K562 (cell line): ENCODE data around the gene MYO3B. TPM values are rescaled to one million over a fixed set of nuclear protein-coding genes. Genes with fewer than 3 reads are reported as not detected.

Source experiments
- CBFB ChIP-seq: sonication (generic); formaldehyde crosslinking; IDR thresholded peaks from 2 replicates; pipeline ENCODE4 v1.4.0; 2020; ENCODE audit warnings: mild to moderate bottlenecking, missing genetic modification reagents
- CTBP1 ChIP-seq: fragments of 450-650 bp; IDR thresholded peaks from 2 replicates; pipeline ENCODE4 v1.6.1; 2016; ENCODE audit warnings: borderline replicate concordance
- MAFF ChIP-seq: IDR thresholded peaks from 2 replicates; pipeline ENCODE4 v1.6.1; 2012; ENCODE audit warnings: low read length, improper control_type of control experiment
- NFRKB ChIP-seq: fragments of 450-650 bp; IDR thresholded peaks from 2 replicates; pipeline ENCODE4 v1.6.1; 2016; ENCODE audit warnings: low read depth
- PML ChIP-seq: IDR thresholded peaks from 2 replicates; pipeline ENCODE4 v1.6.1; 2012; ENCODE audit warnings: low read length, inconsistent platforms
- RUNX1 ChIP-seq: sonication (generic); IDR thresholded peaks from 2 replicates; pipeline ENCODE4 v1.6.1; 2016; ENCODE audit warnings: antibody characterized with exemption, low read depth
- SIRT6 ChIP-seq: IDR thresholded peaks from one replicate; pipeline ENCODE4 v1.6.1; 2012; ENCODE audit warnings: low read depth, mild to moderate bottlenecking, control low read depth, inconsistent platforms, low read length, moderate library complexity
- SMARCE1 ChIP-seq: fragments of 450-650 bp; IDR thresholded peaks from 2 replicates; pipeline ENCODE4 v1.7.1; 2016; ENCODE audit warnings: mild to moderate bottlenecking
- TAL1 ChIP-seq: fragments of 450-650 bp; IDR thresholded peaks from 2 replicates; pipeline ENCODE4 v1.6.1; 2016; ENCODE audit warnings: mild to moderate bottlenecking
- TFE3 ChIP-seq: fragments of 450-650 bp; formaldehyde crosslinking; IDR thresholded peaks from 2 replicates; pipeline ENCODE4 v1.4.0; 2020; ENCODE audit warnings: mild to moderate bottlenecking, mixed read lengths
- ZC3H11A ChIP-seq: IDR thresholded peaks from 2 replicates; pipeline ENCODE4 v1.6.1; 2012; ENCODE audit warnings: low read depth, low read length, improper control_type of control experiment
- ZNF311 ChIP-seq: fragments of 250-450 bp; sonication (Bioruptor Pico); IDR thresholded peaks from 2 replicates; pipeline ENCODE4 v1.4.0; 2020; ENCODE audit warnings: mild to moderate bottlenecking, moderate library complexity
- ZNF551 ChIP-seq: fragments of 250-450 bp; sonication (Bioruptor Pico); IDR thresholded peaks from 2 replicates; pipeline ENCODE4 v1.5.0; 2021; ENCODE audit warnings: mild to moderate bottlenecking, moderate library complexity
- ZNF764 ChIP-seq: fragments of 250-450 bp; sonication (Bioruptor Pico); IDR thresholded peaks from 2 replicates; pipeline ENCODE4 v1.4.0; 2020; ENCODE audit warnings: low read depth, mild to moderate bottlenecking, moderate library complexity
- ZNF766 ChIP-seq: fragments of 200-800 bp; sonication (Bioruptor generic); conservative IDR thresholded peaks from 2 replicates; pipeline ENCODE4 v1.6.1; 2016; ENCODE audit warnings: missing genetic modification characterization, missing compliant biosample characterization
- polyA plus RNA-seq, 8 experiments: library from polyadenylated mRNA; depleted of rRNA in 4 of 8; stranded (reverse) in 5 of 8; unstranded in 3 of 8; fragments of >200 nt; fragmentation: Nextera tagmentation in 2 of 8; fragmentation: Illumina TruSeq in 1 of 8; extraction: Ambion mirVana in 2 of 8; extraction: Trizol in 1 of 8; gene quantifications; 2 replicates each; pipeline versions ENCODE4 v1.2.1 to v1.2.3, GENCODE V29; 2011 to 2014; ENCODE audit warnings: inconsistent platforms in 1 of 8, missing spikeins in 1 of 8
- total RNA-seq, 7 experiments: library from RNA; depleted of rRNA in 6 of 7; stranded (reverse); fragments of >200 nt in 6 of 7; fragmentation: Illumina TruSeq in 2 of 7; extraction: Trizol in 2 of 7; gene quantifications; 2 replicates each; pipeline versions ENCODE4 v1.2.1 to v1.2.3, GENCODE V29; 2011 to 2021; ENCODE audit warnings: low replicate concordance in 1 of 7
- TF ChIP-seq, protein P1 (sequence below): fragments of 200-800 bp; sonication (Bioruptor generic); IDR thresholded peaks from 2 replicates; pipeline ENCODE4 v1.6.1; 2017; ENCODE audit warnings: missing genetic modification characterization, missing compliant biosample characterization
- TF ChIP-seq, protein P2 (sequence below): fragments of 450-650 bp; IDR thresholded peaks from 2 replicates; pipeline ENCODE4 v1.6.1; 2016; ENCODE audit warnings: low read depth, mild to moderate bottlenecking, moderate library complexity
- TF ChIP-seq, protein P3 (sequence below): fragments of 200-400 bp; formaldehyde crosslinking; IDR thresholded peaks from 2 replicates; pipeline ENCODE4 v1.6.1; 2017; ENCODE audit warnings: mild to moderate bottlenecking, low read depth, low read length, moderate library complexity
- TF ChIP-seq, protein P4 (sequence below), 3 experiments: fragments of 200-800 bp in 1 of 3; fragments of 250-450 bp in 1 of 3; fragments of 450-650 bp in 1 of 3; sonication (Bioruptor Pico) in 1 of 3; sonication (Bioruptor generic) in 1 of 3; formaldehyde crosslinking in 1 of 3; IDR thresholded peaks; 2 replicates each; pipeline versions ENCODE4 v1.6.1 to v1.8.0; 2016 to 2022; ENCODE audit warnings: mild to moderate bottlenecking in 2 of 3, missing genetic modification characterization in 2 of 3, missing compliant biosample characterization in 1 of 3, moderate library complexity in 1 of 3

MYO3B gene
- total and polyA plus RNA-seq, 9 of the 15 experiments (the other 6 are each of a cell fraction or from before 2014, with no cell fraction given) = 2.7 to 6.5 (median 3.6) TPM

GRCh38 chr2:170143045-170143717 is 34.8 kb upstream of the MYO3B start (continued):
- TF ChIP-seq CBFB (CRISPR knock-in tag) = peak; percentile 72; the same call in 1 of the 2 replicates
- TF ChIP-seq SMARCE1 = peak; percentile 96
- TF ChIP-seq ZNF764 = no peak
- TF ChIP-seq, protein P1, sequence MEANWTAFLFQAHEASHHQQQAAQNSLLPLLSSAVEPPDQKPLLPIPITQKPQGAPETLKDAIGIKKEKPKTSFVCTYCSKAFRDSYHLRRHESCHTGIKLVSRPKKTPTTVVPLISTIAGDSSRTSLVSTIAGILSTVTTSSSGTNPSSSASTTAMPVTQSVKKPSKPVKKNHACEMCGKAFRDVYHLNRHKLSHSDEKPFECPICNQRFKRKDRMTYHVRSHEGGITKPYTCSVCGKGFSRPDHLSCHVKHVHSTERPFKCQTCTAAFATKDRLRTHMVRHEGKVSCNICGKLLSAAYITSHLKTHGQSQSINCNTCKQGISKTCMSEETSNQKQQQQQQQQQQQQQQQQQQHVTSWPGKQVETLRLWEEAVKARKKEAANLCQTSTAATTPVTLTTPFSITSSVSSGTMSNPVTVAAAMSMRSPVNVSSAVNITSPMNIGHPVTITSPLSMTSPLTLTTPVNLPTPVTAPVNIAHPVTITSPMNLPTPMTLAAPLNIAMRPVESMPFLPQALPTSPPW = peak; percentile 72
- TF ChIP-seq ZC3H11A = peak; percentile 74; the same call in 1 of the 2 replicates
- peak; percentile 95 for TF ChIP-seq ZNF766
- TF ChIP-seq ZNF551 (CRISPR knock-in tag) = no peak
- TF ChIP-seq RUNX1 = peak; percentile 64; the same call in 1 of the 2 replicates
- TF ChIP-seq NFRKB = no peak
- TF ChIP-seq CTBP1 = peak; percentile 93
- TF ChIP-seq, protein P2, sequence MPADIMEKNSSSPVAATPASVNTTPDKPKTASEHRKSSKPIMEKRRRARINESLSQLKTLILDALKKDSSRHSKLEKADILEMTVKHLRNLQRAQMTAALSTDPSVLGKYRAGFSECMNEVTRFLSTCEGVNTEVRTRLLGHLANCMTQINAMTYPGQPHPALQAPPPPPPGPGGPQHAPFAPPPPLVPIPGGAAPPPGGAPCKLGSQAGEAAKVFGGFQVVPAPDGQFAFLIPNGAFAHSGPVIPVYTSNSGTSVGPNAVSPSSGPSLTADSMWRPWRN = peak; percentile 79; the same call in 1 of the 2 replicates
- TF ChIP-seq SIRT6 = no peak
- no peak for TF ChIP-seq MAFF
- peak; percentile 91 for TF ChIP-seq TAL1
- TF ChIP-seq ZNF311 = peak; percentile 40
- TF ChIP-seq, protein P3, sequence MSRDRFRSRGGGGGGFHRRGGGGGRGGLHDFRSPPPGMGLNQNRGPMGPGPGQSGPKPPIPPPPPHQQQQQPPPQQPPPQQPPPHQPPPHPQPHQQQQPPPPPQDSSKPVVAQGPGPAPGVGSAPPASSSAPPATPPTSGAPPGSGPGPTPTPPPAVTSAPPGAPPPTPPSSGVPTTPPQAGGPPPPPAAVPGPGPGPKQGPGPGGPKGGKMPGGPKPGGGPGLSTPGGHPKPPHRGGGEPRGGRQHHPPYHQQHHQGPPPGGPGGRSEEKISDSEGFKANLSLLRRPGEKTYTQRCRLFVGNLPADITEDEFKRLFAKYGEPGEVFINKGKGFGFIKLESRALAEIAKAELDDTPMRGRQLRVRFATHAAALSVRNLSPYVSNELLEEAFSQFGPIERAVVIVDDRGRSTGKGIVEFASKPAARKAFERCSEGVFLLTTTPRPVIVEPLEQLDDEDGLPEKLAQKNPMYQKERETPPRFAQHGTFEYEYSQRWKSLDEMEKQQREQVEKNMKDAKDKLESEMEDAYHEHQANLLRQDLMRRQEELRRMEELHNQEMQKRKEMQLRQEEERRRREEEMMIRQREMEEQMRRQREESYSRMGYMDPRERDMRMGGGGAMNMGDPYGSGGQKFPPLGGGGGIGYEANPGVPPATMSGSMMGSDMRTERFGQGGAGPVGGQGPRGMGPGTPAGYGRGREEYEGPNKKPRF = no peak
- TF ChIP-seq TFE3 = no peak
- TF ChIP-seq, protein P4, sequence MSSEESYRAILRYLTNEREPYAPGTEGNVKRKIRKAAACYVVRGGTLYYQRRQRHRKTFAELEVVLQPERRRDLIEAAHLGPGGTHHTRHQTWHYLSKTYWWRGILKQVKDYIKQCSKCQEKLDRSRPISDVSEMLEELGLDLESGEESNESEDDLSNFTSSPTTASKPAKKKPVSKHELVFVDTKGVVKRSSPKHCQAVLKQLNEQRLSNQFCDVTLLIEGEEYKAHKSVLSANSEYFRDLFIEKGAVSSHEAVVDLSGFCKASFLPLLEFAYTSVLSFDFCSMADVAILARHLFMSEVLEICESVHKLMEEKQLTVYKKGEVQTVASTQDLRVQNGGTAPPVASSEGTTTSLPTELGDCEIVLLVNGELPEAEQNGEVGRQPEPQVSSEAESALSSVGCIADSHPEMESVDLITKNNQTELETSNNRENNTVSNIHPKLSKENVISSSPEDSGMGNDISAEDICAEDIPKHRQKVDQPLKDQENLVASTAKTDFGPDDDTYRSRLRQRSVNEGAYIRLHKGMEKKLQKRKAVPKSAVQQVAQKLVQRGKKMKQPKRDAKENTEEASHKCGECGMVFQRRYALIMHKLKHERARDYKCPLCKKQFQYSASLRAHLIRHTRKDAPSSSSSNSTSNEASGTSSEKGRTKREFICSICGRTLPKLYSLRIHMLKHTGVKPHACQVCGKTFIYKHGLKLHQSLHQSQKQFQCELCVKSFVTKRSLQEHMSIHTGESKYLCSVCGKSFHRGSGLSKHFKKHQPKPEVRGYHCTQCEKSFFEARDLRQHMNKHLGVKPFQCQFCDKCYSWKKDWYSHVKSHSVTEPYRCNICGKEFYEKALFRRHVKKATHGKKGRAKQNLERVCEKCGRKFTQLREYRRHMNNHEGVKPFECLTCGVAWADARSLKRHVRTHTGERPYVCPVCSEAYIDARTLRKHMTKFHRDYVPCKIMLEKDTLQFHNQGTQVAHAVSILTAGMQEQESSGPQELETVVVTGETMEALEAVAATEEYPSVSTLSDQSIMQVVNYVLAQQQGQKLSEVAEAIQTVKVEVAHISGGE (CRISPR knock-in tag; IDR thresholded peaks at IDR 0.05) = peak in 1 of 3 experiments; percentile 74; a peak in 2 of 6 replicates
- peak; percentile 96 for TF ChIP-seq PML
